IgD-negative memory B cell (primary cell): Measurements from ENCODE around the gene VPS11. TPM values are rescaled to one million over a fixed set of nuclear protein-coding genes. Genes with fewer than 3 reads are reported as not detected.
"Not testable (repeated sequence)": the region's sequence is repeated elsewhere in the genome, so short reads cannot be mapped to it uniquely, and the experiment has no call there.

Experiments
- H3K27ac Mint-ChIP-seq, 3 donors: one replicate each; pipeline ENCODE4 v1.8.0; 2020 to 2022; ENCODE audit warnings: mild to moderate bottlenecking in 3 of 3, mixed read lengths in 3 of 3, moderate library complexity in 1 of 3
- H3K27me3 Mint-ChIP-seq: one replicate; pipeline ENCODE4 v1.8.0; 2021; ENCODE audit warnings: mixed read lengths
- H3K36me3 Mint-ChIP-seq: one replicate; pipeline ENCODE4 v1.8.0; 2020; ENCODE audit warnings: mild to moderate bottlenecking, mixed read lengths
- H3K4me1 Mint-ChIP-seq, 3 donors: one replicate each; pipeline ENCODE4 v1.8.0; 2020 to 2022; ENCODE audit warnings: mixed read lengths in 3 of 3, mild to moderate bottlenecking in 1 of 3
- H3K4me3 Mint-ChIP-seq, 4 donors: one replicate each; pipeline ENCODE4 v1.8.0; 2020 to 2022; ENCODE audit warnings: mild to moderate bottlenecking in 4 of 4, mixed read lengths in 4 of 4, moderate library complexity in 3 of 4
- H3K9me3 Mint-ChIP-seq, 3 donors: one replicate each; pipeline ENCODE4 v1.8.0; 2020 to 2021; ENCODE audit warnings: mixed read lengths in 3 of 3, mild to moderate bottlenecking in 1 of 3
- polyA plus RNA-seq: library from polyadenylated mRNA; unstranded; fragments of 300-500 nt; fragmentation: Illumina TruSeq; gene quantifications from one replicate; pipeline ENCODE4 v1.2.3, GENCODE V29; 2021

The VPS11 gene
- polyA plus RNA-seq, 1 donor from 2014 or later: 52.6 TPM

DNA sequence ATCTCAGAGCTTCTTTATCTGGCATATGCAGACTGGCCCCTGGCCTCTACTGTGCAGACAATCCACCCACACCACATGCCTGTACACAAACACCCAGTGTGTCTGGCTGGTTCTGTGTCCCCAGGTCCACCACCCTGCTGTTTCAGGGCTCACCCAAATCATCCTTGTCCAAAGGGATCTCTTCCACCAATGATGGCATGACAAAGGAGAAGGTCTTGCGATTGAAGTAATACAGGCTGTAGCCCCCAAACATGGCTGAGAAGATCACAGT lies 38.6 kb upstream of the VPS11 start:
- Mint-ChIP-seq H3K36me3 (peaks cover 1% of the 10 kb centered on the region), H3K27me3 (no peaks in the 10 kb centered on the region), H3K9me3 (no peaks in the 10 kb centered on the region), H3K4me3 (peak overlapping the region; percentile 21 to 94 (median 69)), H3K27ac (peak overlapping the region in 2 of 3 donors; percentile 7 to 13), H3K4me1 (peaks cover 11 to 13% (median 12%) of the 10 kb centered on the region in 3 donors)

DNA sequence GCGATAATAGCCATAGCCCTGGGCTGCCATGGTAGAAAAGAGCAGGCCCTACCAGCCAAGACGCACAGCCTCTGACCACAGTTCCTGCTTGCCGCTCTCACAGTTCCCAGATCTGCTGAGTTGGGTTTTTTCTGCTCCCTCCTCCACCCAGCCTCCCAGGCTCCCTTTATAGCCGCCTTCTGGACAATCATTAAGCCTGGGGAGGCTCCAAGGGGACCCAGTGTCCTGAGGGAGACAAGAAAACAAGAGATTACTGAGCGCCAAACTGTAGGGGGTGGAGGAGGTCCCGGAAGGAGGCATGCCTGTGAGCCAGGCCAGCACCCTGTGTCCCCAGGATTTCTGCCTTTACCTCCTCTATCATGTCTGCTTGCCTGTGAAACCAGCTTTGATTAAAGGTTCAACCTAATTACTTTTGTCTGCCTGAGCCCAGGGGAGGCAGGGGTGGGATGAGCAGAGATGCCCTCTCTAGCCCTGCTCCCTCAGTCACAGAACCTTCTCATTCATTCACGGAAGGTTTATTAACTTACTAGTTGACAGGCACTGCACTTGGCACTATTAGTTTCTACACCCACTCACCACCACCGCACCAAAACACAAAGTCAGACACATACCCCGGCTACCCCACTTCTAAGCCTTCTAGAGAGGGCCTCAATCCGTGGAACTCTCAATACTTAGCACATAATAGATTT lies 38.1 kb upstream of the VPS11 start:
- no peaks in the 10 kb centered on the region for H3K27me3 Mint-ChIP-seq
- no peaks in the 10 kb centered on the region for H3K36me3 Mint-ChIP-seq
- no peaks in the 10 kb centered on the region for H3K9me3 Mint-ChIP-seq
- H3K4me3 Mint-ChIP-seq: peak overlapping the region; percentile 38 to 94 (median 87)
- H3K27ac Mint-ChIP-seq: peak overlapping the region; percentile 7 to 59 (median 13)
- H3K4me1 Mint-ChIP-seq: peaks cover 11 to 13% (median 12%) of the 10 kb centered on the region in 3 donors

DNA sequence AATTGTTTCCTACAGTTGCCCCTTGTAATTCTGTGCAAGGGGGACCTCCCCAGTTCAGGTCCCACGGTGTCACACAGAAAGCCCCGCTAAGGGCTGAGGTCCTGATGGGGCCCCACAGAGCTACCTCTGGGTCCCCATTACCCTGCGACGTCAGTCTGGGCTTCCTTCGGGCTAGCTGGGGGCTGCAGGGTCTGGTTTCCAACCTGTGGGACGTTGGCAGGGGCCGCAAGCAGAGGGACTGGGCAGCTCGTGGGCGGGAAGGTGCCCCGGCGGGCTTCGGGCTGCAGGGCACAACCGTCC lies 37.6 kb upstream of the VPS11 start:
- Mint-ChIP-seq H3K9me3 (no peaks in the 10 kb centered on the region), H3K4me1 (peaks cover 11 to 13% (median 12%) of the 10 kb centered on the region in 3 donors), H3K27ac (peak overlapping the region in 2 of 3 donors; percentile 7 to 59), H3K4me3 (peak overlapping the region; percentile 83 to 94 (median 87)), H3K36me3 (no peaks in the 10 kb centered on the region), H3K27me3 (no peaks in the 10 kb centered on the region)

DNA sequence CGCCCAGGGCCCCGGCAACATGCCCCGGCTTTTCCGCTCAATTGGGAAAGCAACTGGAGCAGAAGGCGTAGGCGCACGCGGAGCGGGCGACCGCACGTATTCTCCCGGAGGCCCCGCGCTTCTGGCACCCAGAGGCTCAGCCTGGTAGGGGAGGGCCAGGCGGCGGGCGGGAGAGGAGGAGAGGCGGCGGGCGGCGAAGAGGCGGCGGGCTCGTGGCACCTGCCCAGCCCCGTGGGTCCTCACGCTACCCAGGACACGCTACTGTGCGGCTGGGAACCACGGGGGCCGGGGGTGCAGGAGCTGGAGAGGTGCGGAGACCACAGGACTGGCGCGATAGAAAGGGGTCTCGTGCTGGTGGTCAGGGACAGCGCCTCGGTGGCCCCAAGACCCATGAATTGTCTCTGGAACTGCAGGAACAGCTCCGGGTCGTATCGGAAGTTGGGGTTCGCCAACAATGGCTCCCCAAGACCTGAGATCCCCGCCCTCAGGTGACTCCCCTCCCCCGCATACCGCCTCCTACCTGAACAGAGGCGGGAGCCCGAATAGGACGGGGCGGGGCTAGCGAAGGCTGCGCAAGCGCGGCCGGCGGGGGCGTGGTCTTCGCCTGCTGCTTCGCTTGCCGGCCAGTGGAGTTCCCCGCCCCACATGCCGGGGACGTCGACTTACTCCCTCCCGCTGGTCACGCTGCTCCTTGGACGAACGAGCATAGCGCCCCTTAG lies 37.1 kb upstream of the VPS11 start, which contains the start of gene SLC37A4:
Gene SLC37A4, minus strand, starts transcription at position 549 of the 719 bp plus-strand sequence.
- no peaks in the 10 kb centered on the region for H3K36me3 Mint-ChIP-seq
- H3K27ac Mint-ChIP-seq: peak within 1 kb of the TSS; percentile 59 to 92 (median 85)
- H3K4me1 Mint-ChIP-seq: peaks cover 7 to 13% (median 12%) of the 10 kb centered on the region in 3 donors
- no peaks in the 10 kb centered on the region for H3K9me3 Mint-ChIP-seq
- H3K27me3 Mint-ChIP-seq: no peaks in the 10 kb centered on the region
- peak within 1 kb of the TSS; percentile 86 to 94 (median 89) for H3K4me3 Mint-ChIP-seq

DNA sequence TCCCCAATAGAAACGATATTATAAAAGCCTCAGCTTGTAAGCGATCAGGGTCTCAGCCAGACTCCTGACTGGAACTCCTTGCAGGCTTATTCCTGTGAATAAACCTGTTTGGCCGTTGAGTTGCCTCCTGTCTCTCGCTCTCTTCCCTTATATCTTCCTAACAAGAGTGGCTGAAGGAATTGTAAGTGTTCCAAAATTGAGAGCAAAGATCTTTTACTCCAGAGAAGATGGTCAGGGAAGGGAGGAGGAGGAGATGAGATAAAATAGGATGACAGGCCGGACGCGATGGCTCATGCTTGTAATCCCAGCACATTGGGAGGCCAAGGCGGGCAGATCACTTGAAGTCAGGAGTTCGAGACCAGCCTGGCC lies 35.7 kb upstream of the VPS11 start:
- Mint-ChIP-seq H3K9me3 (no peaks in the 10 kb centered on the region), H3K27me3 (no peaks in the 10 kb centered on the region), H3K4me1 (peaks cover 5 to 13% (median 12%) of the 10 kb centered on the region in 3 donors), H3K4me3 (peak overlapping the region in 2 of 4 donors; percentile 8 to 28), H3K36me3 (no peaks in the 10 kb centered on the region), H3K27ac (peak overlapping the region in 1 of 3 donors; percentile 14)

DNA sequence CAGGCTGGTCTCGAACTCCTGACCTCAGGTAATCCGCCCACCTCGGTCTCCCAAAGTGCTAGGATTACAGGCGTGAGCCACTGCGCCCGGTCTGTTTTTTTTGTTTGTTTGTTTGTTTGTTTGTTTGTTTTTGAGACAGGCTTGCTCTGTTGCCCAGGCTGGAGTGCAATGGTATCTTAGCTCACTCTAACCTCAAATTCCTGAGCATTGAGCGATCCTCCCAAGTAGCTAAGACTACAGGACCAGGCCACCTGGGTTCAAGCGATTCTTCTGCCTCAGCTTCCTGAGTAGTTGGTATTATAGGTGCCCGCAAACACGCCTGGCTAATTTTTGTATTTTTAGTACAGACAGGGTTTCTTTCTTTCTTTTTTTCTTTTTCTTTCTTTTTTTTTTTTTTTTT lies 34.2 kb upstream of the VPS11 start:
- H3K36me3 Mint-ChIP-seq, H3K27me3 Mint-ChIP-seq, H3K27ac Mint-ChIP-seq, H3K9me3 Mint-ChIP-seq, H3K4me3 Mint-ChIP-seq: not testable (repeated sequence)
- H3K4me1 Mint-ChIP-seq: peaks cover 5 to 13% (median 12%) of the 10 kb centered on the region in 3 donors

DNA sequence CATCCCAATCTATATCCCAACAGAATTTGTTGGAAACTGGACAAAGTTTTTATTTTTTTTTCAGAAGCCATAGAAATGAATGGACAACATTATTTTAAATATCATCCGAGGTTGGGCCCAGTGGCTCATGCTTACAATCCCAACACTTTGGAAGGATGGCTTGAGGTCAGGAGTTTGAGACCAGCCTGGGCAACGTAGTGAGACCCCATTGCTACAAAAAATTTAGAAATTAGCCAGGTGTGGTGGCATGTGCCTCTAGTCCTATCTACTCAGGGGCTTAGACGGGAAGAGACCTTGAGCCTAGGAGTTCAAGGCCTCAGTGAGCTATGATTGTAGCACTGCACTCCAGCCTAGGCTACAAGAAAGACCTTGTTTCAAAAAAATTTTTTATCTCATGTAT lies 32.8 kb upstream of the VPS11 start:
- Mint-ChIP-seq H3K9me3 (no peaks in the 10 kb centered on the region), H3K27me3 (no peaks in the 10 kb centered on the region), H3K36me3 (no peaks in the 10 kb centered on the region), H3K27ac (no peak overlapping the region), H3K4me3 (no peak overlapping the region), H3K4me1 (peaks cover 8 to 12% (median 11%) of the 10 kb centered on the region in 3 donors)

DNA sequence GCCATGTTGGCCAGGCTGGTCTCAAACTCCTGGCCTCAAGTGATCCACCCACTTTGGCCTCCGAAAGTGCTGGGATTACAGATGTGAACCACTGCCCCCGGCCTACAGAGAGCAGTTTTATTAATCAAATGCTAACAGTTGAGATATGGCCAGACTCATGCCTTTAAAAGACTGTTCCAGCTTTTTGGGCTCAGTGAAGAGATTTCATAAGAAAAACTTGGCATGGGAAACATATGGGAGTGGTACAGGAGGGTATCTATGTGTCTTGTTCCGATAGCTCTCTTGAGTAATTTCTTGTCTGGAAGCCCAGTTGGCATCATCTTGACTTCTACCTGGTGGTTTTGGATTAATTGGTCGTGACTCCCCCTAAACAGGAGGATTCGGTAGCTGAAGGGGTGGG lies 28.7 kb upstream of the VPS11 start:
- Mint-ChIP-seq H3K9me3 (no peaks in the 10 kb centered on the region), H3K4me3 (no peak overlapping the region), H3K36me3 (no peaks in the 10 kb centered on the region), H3K27ac (no peak overlapping the region), H3K27me3 (no peaks in the 10 kb centered on the region), H3K4me1 (peaks cover 6 to 14% (median 9%) of the 10 kb centered on the region in 3 donors)

DNA sequence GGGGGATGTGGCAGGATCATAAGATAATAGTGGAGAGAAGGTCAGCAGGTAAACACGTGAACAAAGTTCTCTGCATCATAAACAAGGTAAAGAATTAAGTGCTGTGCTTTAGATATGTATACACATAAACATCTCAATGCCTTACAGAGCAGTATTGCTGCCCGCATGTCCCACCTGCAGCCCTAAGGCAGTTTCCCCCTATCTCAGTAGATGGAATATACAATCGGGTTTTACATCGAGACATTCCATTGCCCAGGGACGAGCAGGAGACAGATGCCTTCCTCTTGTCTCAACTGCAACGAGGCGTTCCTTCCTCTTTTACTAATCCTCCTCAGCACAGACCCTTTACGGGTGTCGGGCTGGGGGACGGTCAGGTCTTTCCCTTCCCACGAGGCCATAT lies 28.1 kb upstream of the VPS11 start:
- Mint-ChIP-seq H3K4me1 (peaks cover 6 to 14% (median 9%) of the 10 kb centered on the region in 3 donors), H3K27ac (peak overlapping the region in 2 of 3 donors; percentile 75 to 78)
- H3K36me3 Mint-ChIP-seq, H3K27me3 Mint-ChIP-seq, H3K9me3 Mint-ChIP-seq, H3K4me3 Mint-ChIP-seq: not testable (repeated sequence)

DNA sequence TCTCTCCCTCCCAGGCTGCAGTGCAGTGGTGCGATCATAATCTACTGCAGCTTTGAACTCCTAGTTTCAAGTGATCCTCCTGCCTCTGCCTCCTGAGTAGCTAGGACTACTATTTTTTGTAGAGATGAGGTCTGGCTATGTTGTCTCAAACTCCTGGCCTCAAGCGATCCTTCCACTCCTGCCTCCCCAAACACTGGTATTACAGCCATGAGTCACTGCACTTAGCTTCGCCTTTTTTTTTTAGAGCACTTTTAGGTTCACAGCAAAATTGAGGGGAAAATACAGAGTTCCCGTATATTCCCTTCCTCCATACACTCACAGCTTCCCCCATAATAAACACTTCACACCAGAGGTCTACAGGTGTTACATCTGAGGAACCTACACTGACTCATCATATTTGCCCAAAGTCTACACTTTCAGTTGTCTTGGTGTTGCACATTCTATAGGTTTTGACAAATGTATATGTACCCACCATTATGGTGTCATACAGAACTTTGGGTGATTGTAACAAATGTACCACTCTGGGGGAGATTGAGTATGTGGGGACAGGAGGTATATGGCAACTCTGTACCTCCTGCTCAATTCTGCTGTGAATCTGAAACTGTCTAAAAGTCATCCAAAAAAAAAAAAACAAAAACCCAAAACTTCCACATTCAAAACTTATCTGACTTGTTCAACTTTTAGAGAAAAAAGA lies 25.6 kb upstream of the VPS11 start:
- Mint-ChIP-seq H3K4me3 (no peak overlapping the region), H3K27me3 (no peaks in the 10 kb centered on the region), H3K4me1 (peaks cover 6 to 14% (median 9%) of the 10 kb centered on the region in 3 donors), H3K36me3 (peaks cover 3% of the 10 kb centered on the region), H3K27ac (no peak overlapping the region), H3K9me3 (no peaks in the 10 kb centered on the region)

DNA sequence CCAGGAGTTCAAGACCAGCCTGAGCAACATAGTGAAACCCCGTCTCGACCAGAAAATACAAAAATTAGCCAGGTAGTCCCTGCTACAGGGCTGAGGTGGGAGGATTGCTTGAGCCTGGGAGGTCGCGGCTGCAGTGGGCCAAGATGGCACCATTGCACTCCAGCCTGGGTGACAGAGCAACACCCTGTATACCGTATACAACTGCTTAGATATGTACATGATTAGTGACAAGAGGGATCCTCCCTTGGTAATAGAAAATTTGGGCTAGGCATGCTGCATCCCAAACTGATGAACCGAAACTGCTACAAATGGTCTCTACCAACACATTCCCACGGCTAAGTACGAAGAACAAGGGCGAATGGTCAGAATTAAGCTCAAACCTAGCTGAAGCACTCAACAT lies 24.7 kb upstream of the VPS11 start:
- H3K27ac Mint-ChIP-seq: no peak overlapping the region
- H3K27me3 Mint-ChIP-seq: no peaks in the 10 kb centered on the region
- no peak overlapping the region for H3K4me3 Mint-ChIP-seq
- H3K36me3 Mint-ChIP-seq: peaks cover 6% of the 10 kb centered on the region
- H3K4me1 Mint-ChIP-seq: peaks cover 6 to 14% (median 9%) of the 10 kb centered on the region in 3 donors
- no peaks in the 10 kb centered on the region for H3K9me3 Mint-ChIP-seq

DNA sequence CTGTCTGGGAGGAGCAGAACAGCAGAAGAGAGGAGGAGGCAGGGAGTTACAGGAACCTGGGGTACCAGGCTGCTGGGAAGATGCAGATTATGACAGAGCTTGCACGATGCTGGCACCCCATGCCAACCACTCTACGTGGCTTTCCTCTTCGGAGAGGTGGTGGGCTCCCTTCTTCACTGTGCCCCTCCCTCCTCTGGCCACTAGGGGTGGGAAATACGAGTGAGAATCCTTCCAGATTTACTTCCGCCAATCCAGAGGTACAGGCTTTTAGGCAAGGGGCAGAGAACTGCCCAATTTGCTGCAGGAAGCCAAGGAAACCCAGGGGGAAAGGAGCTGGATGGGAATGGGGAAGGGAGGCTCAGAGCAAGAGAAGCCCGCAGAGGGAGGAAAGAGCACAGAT lies 22.9 kb upstream of the VPS11 start:
- peaks cover 9% of the 10 kb centered on the region for H3K36me3 Mint-ChIP-seq
- no peak overlapping the region for H3K27ac Mint-ChIP-seq
- H3K9me3 Mint-ChIP-seq: no peaks in the 10 kb centered on the region
- H3K4me1 Mint-ChIP-seq: peaks cover 0 to 5% (median 4%) of the 10 kb centered on the region in 3 donors
- H3K27me3 Mint-ChIP-seq: no peaks in the 10 kb centered on the region
- H3K4me3 Mint-ChIP-seq: peak overlapping the region in 1 of 4 donors; percentile 39

DNA sequence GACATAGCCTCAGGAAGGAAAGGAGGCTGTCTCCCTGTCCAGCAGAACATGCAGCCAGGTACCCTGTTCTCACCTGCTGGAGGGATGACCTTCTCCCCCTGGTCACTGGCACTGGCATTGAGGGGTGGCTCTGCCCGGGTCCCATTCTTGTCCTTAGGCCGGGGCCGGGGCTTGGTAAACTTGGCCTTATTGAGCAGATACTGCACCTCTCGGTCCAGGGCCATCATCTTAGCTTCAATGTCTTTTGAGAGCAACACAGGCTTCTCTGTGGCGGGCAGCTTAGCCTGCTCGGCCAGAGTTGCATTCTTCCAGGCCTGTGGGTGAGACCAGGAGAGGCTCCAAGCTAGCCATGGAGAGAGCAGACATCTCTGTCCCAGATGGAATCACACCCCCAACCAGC lies 21.1 kb upstream of the VPS11 start:
- Mint-ChIP-seq H3K9me3 (no peaks in the 10 kb centered on the region), H3K36me3 (peaks cover 11% of the 10 kb centered on the region), H3K27ac (no peak overlapping the region), H3K4me1 (peaks cover 4 to 9% (median 4%) of the 10 kb centered on the region in 3 donors), H3K4me3 (no peak overlapping the region), H3K27me3 (no peaks in the 10 kb centered on the region)

DNA sequence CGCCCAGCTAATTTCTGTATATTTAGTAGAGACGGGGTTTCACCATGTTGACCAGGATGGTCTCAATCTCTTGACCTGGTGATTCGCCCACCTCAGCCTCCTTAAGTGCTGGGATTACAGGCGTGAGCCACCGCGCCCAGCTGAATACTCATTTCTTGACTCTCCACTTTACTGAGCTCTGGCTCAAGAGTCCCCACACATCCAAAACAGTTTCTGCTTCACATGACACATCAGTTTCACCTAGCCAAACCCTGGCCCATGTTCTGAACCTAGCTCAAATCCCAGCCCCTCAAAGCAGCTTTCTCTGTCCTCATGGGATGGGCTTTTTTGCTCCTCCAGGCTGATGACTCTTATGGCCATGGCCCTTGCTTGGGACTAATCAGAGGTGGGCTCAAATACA lies 20.4 kb upstream of the VPS11 start:
- H3K4me3 Mint-ChIP-seq: no peak overlapping the region
- no peak overlapping the region for H3K27ac Mint-ChIP-seq
- H3K4me1 Mint-ChIP-seq: peaks cover 0 to 13% (median 9%) of the 10 kb centered on the region in 3 donors
- no peaks in the 10 kb centered on the region for H3K27me3 Mint-ChIP-seq
- peaks cover 11% of the 10 kb centered on the region for H3K36me3 Mint-ChIP-seq
- no peaks in the 10 kb centered on the region for H3K9me3 Mint-ChIP-seq

DNA sequence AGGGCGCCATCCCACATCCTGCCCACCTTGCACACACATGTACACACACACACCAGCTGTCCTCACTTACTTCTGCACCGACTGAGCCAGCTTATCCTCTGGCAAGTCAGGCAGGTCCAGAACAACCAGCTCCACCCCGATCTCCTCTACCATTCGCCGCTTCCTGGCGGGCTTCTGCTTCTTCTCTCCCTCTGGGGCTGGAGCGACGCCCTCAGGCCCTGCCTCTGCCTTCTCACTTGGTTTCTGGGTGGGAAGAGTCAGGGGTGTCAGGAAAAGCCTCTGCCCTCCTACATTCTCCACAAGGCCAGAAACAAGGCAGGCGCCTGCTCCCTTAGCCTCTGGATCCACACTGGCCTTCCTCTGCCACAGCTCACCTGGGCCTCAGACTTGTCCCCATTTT lies 19.0 kb upstream of the VPS11 start:
- Mint-ChIP-seq H3K4me3 (no peak overlapping the region), H3K36me3 (peaks cover 13% of the 10 kb centered on the region), H3K27me3 (no peaks in the 10 kb centered on the region), H3K9me3 (no peaks in the 10 kb centered on the region), H3K4me1 (peaks cover 7 to 18% (median 15%) of the 10 kb centered on the region in 3 donors), H3K27ac (no peak overlapping the region)
